Endothelial cell of hepatic sinusoid (primary cell): ENCODE results near the gene A1BG.

Experiments
- in situ Hi-C: cut with HindIII; loops from 2 replicates; pipeline ENCODE4 v1.10.0; 2017; ENCODE audit warnings: low sequenced_read_pairs

A1BG gene, protein sequence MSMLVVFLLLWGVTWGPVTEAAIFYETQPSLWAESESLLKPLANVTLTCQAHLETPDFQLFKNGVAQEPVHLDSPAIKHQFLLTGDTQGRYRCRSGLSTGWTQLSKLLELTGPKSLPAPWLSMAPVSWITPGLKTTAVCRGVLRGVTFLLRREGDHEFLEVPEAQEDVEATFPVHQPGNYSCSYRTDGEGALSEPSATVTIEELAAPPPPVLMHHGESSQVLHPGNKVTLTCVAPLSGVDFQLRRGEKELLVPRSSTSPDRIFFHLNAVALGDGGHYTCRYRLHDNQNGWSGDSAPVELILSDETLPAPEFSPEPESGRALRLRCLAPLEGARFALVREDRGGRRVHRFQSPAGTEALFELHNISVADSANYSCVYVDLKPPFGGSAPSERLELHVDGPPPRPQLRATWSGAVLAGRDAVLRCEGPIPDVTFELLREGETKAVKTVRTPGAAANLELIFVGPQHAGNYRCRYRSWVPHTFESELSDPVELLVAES

GRCh38 chr19:58352760-58353671 lies at the start of gene A1BG:
TSS of gene A1BG (minus strand) at chr19:58353492. CDS start at chr19:58353437, 55 bp downstream.
- in situ Hi-C loops: no loop called here

DNA sequence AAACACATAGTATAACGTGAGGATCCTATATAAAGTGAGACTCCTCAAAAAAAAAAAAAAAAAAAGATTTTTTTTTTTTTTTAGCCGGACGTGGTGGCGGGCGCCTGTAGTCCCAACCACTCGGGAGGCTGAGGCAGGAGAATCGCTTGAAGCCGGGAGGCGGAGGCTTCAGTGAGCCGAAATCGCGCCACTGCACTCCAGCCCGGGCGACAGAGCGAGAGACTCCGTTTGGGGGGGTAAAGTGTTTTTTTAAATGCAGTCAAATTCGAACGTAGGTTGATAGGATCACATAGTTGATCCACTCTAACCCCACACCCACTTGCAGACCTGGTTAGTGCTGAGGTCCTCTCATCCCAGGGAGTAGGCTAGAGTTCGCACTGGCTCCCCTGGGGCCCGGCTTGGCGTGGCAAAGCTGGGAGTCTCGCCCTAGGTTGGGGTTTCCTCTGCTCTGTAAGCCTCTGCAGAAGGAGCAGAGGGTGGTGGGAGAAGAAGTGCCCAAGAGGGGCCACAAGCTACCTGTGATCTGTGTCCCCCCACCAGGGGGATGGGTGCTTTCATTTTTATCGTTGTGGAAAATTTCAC lies 48.6 kb upstream of the A1BG start:
- in situ Hi-C loops: no loop called here

GRCh38 chr19:58400916-58401839 lies 47.9 kb upstream of the A1BG start:
- in situ Hi-C loops: no loop called here

GRCh38 chr19:58400316-58400915 lies 47.1 kb upstream of the A1BG start:
- in situ Hi-C loops: no loop called here

DNA sequence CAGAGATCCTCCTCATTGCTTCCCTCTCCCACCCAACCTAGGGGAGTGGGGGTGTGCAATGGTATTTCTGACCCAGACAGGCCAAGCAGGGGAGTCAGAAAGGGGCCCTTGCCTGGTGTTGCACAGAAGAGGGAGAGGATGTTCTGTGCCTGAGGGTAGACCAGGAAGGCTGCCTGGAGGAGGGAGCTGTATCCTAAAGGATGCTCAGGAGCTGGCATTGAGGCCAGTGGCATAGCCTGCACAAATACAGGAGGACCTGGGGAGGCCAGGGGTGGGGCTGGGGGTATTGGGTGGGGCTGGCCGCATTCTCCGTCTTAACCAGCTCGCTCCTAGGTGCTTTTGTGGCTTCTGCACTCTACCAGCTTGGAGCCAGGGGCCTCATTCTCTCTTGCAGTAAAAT lies 46.6 kb upstream of the A1BG start:
- in situ Hi-C loops: no loop called here

DNA sequence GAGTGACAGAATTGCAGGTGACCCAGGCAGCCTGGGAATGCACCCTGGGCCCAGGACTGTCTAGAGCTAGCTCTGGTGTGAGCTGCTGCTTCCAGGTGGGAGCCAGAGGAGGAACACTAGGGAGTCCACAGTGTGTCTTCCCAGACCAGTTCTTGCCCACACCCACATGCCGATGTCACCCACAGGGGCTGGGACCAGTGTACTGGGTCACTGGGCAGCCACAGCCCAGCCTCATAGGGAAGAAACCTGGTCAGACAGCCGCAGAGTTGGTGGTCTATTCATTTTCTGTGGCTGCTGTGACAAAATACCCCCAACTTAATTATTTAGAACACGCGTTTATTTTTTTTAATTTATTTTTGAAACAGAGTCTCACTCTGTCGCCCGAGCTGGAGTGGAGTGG lies 45.3 kb upstream of the A1BG start:
- in situ Hi-C loops: no loop called here

DNA sequence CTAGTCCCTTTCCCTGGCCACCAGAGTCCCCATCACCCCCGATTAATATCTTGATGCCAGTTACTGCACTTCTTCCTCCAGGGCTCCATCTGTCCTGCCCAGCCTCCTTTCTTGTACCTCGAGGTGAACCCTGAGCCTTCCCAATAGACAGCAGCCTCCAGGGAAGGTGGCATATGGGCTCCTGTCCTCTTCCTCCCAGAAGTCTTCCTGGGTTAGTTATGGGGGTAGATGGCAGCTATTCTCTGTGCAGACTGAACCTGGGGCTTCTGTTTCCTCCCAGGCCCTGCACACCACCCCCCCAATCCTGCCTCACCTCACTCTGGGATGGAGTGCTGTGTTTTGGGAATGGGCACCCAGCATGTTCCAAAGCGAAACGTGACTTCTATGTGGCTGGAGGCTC lies 44.8 kb upstream of the A1BG start:
- in situ Hi-C loops: no loop called here

GRCh38 chr19:58397533-58398037 lies 44.3 kb upstream of the A1BG start:
- in situ Hi-C loops: no loop called here

DNA sequence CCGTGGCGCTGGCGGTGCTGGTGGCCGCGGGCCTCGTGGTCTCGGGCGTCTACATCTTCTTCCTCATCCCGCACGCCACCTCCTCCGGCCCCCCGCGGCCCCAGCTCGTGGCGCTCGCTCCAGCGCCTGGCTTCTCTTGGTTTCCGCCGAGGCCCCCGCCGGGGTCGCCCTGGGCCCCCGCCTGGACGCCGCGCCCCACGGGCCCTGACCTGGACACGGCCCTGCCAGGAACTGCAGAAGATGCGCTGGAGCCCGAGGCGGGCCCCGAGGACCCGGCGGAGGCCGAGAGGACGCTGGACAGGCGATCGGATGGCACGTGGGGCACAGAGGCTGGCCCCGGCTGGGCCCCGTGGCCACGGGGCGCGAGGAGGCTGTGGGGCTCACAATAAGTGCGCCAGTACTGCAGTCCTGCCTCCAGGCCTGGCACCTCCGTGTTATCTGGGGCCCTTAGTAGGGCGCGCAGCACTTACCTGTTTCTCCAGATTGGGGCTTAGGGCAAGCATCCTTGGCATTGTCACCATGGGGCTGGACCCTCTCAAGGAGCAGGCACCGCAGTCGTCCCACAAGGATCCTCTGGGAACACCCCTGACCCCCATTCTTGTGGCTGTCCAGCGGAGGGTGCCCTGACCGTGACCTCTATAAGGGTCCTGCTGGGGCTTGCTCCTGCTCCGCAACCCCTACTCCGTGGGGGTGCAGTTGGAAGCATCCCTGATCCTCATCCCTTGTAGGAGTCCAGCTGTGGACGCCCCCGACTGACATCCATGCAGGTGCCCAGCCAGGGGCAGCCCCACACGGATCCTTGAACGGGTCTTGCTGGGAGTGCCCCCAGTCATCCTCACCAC lies 43.6 kb upstream of the A1BG start:
- in situ Hi-C loops: no loop called here

DNA sequence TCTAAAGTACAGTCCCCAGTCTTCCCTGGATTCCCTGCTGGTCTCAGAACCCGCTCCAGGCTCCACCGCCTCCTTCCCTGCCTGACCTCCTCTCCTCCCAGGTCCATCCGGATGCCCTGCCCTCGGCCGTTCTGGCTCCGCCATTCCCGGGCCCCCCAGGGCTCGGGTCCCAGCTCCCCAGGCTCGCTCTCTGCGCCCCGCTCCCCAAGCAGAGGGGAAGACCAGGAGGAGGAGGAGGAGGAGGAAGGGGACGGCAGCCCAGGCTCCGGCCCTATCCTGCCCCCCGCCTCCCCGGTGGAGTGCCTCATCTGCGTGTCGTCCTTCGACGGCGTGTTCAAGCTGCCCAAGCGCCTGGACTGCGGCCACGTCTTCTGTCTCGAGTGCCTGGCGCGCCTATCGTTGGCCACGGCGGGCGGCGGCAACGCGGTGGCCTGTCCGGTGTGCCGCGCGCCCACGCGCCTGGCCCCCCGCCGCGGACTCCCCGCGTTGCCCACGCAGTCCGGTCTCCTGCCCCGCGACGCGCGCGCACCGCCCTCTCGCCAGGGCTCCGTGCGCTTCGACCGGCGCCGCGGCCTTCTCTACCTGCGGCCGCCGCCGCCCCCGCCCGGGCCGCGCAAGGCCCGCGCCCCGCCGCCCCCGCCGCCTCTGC lies 42.8 kb upstream of the A1BG start:
- in situ Hi-C loops: no loop called here

GRCh38 chr19:58395220-58395978 lies 42.1 kb upstream of the A1BG start, which contains the start of gene RNF225:
TSS of gene RNF225 (plus strand) at chr19:58395656. CDS start at chr19:58396090, 434 bp downstream.
- in situ Hi-C loops: no loop called here

GRCh38 chr19:58394821-58395219 lies 41.5 kb upstream of the A1BG start:
- in situ Hi-C loops: no loop called here

DNA sequence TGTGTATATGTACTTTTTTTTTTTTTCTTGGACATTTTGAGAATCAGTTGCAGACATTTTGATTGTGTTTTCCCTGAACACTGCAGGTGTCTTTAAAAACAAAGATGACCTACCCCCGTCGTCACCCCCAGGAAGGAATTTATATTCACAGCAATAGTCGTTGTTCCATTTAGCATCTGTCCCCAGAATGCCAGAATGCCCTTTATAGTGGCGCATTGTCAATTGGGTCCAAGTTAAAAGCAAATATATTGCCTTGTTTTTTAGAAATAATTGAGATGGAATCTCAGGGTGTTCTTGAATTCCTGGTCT lies 40.4 kb upstream of the A1BG start:
- in situ Hi-C loops: no loop called here

GRCh38 chr19:58392945-58393724 lies 39.8 kb upstream of the A1BG start:
- in situ Hi-C loops: no loop called here

DNA sequence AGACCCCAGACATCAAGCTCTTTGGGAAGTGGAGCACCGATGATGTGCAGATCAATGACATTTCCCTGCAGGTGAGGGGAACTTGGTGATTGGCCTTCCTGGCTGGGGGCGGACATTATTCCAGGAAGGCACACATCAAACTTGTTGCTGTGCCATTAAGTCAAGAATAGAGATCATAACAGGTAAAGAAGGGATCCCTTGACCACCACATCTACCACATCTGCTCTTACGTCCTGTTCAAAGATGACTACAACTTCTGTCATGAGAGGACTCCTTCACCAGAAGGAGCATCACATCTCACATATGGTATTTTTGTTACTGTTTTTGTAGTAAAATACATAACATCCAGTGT lies 34.9 kb upstream of the A1BG start:
- in situ Hi-C loops: no loop called here

- in situ Hi-C loops: no loop called here
Measured at GRCh38 chr19:58387338-58388174, 34.3 kb upstream of the A1BG start.
